GM12878 (cell line): ENCODE data around the gene VWA3A.

Experiments used
- CEBPB ChIP-seq, 2 experiments: fragments of 150-350 bp in 1 of 2; IDR thresholded peaks; 2 replicates each; pipeline ENCODE4 v1.6.1; 2012 to 2014; ENCODE audit warnings: low read depth in 2 of 2, low read length in 2 of 2, borderline replicate concordance in 1 of 2, inconsistent platforms in 1 of 2
- CTCF ChIP-seq, 3 experiments: IDR thresholded peaks in 2 of 3; conservative IDR thresholded peaks in 1 of 3; 2 replicates each; pipeline ENCODE4 v1.5.1; 2011; ENCODE audit warnings: low read depth in 3 of 3, low read length in 3 of 3, mild to moderate bottlenecking in 3 of 3, control low read depth in 2 of 3, moderate library complexity in 2 of 3, inconsistent platforms in 1 of 3, mixed read lengths in 1 of 3; ENCODE audit not compliant: control insufficient read depth in 2 of 3, insufficient read depth in 1 of 3; ENCODE audit errors: extremely low read depth in 1 of 3
- EP300 ChIP-seq, 2 experiments: fragments of 150-350 bp in 1 of 2; IDR thresholded peaks; 2 replicates each; pipeline ENCODE4 v1.6.1; 2011 to 2012; ENCODE audit warnings: low read depth in 2 of 2, low read length in 2 of 2, borderline replicate concordance in 1 of 2, improper control_type of control experiment in 1 of 2, inconsistent platforms in 1 of 2; ENCODE audit not compliant: control insufficient read depth in 1 of 2
- MEF2A ChIP-seq: IDR thresholded peaks from 2 replicates; pipeline ENCODE4 v1.6.1; 2011; ENCODE audit warnings: low read depth, mild to moderate bottlenecking, low read length, moderate library complexity; ENCODE audit not compliant: insufficient read depth
- PBX3 ChIP-seq: IDR thresholded peaks from 2 replicates; pipeline ENCODE4 v1.6.1; 2011; ENCODE audit warnings: mild to moderate bottlenecking, low read depth, low read length, moderate library complexity; ENCODE audit not compliant: insufficient replicate concordance
- SMARCA5 ChIP-seq: fragments of 450-650 bp; IDR thresholded peaks from 2 replicates; pipeline ENCODE4 v1.6.1; 2017; ENCODE audit warnings: mild to moderate bottlenecking
- ZBED1 ChIP-seq: IDR thresholded peaks from 2 replicates; pipeline ENCODE4 v1.6.1; 2016; ENCODE audit warnings: borderline replicate concordance
- ZZZ3 ChIP-seq: IDR thresholded peaks from 2 replicates; pipeline ENCODE4 v1.6.1; 2011; ENCODE audit warnings: low read depth; ENCODE audit not compliant: control insufficient read depth, insufficient read length

DNA sequence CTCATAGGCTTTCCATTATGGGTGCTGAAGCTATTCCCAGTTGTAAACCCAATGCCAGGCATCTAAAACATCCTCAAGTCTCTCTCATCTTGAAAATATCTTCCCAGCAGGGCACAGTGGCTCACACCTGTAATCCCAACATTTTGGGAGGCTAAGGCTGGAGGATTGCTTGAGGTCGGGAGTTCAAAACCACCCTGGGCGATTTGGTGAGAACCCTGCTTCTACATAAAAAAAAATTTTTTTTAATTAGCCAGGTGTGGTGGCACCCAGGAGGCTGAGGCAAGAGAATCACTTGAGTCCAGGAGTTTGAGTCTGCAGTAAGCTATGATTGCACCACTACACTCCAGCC lies 100.7 kb downstream of the VWA3A start:
- TF ChIP-seq CTCF (IDR thresholded peaks at IDR 0.05 in 2 of 3, conservative IDR thresholded peaks at IDR 0.05 in 1 of 3; ENCODE audit: control insufficient read depth in 2 of 3, extremely low read depth in 1 of 3, insufficient read depth in 1 of 3, low read depth in 3 of 3, low read length in 3 of 3): no peak
- TF ChIP-seq EP300 (IDR thresholded peaks at IDR 0.05; ENCODE audit: borderline replicate concordance in 1 of 2, control insufficient read depth in 1 of 2, low read depth in 2 of 2, low read length in 2 of 2): no peak
- TF ChIP-seq CEBPB (IDR thresholded peaks at IDR 0.05; ENCODE audit: borderline replicate concordance in 1 of 2, low read depth in 2 of 2, low read length in 2 of 2): no peak
- TF ChIP-seq PBX3: no peak
- TF ChIP-seq ZZZ3: no peak
- no peak for TF ChIP-seq ZBED1
- no peak for TF ChIP-seq MEF2A
- TF ChIP-seq SMARCA5: no peak
